Measurements from ENCODE around the gene NLGN2.

Gene NLGN2

GRCh38 chr17:7425756-7426155 lies 18.1 kb downstream of the NLGN2 start:
- DNase-seq (ENCODE audit: extremely low read depth, insufficient read length), result no peak
- Histone ChIP-seq H3K4me3 (replicated peaks; ENCODE audit: low read depth, low read length) (no peak overlapping the region), H3K36me3 (ENCODE audit: control insufficient read depth, insufficient read depth, low read length) (no peaks in the 10 kb centered on the region), H3K27me3 (replicated peaks; ENCODE audit: control insufficient read depth, insufficient read depth, low read length) (no peaks in the 10 kb centered on the region)
- no peak for TF ChIP-seq CTCF (IDR thresholded peaks at IDR 0.05; ENCODE audit: insufficient read depth, low read length, poor library complexity, severe bottlenecking)

GRCh38 chr17:7426203-7426863 lies 18.7 kb downstream of the NLGN2 start:
- no peaks in the 10 kb centered on the region for H3K36me3 ChIP-seq (ENCODE audit: control insufficient read depth, insufficient read depth, low read length)
- TF ChIP-seq CTCF (IDR thresholded peaks at IDR 0.05; ENCODE audit: insufficient read depth, low read length, poor library complexity, severe bottlenecking), result no peak
- no peaks in the 10 kb centered on the region for H3K27me3 ChIP-seq (replicated peaks; ENCODE audit: control insufficient read depth, insufficient read depth, low read length)
- H3K4me3 ChIP-seq (replicated peaks; ENCODE audit: low read depth, low read length), result no peak overlapping the region
- no peak for DNase-seq (ENCODE audit: extremely low read depth, insufficient read length)

- DNase-seq (ENCODE audit: extremely low read depth, insufficient read length), result no peak
- Histone ChIP-seq H3K36me3 (ENCODE audit: control insufficient read depth, insufficient read depth, low read length) (no peaks in the 10 kb centered on the region), H3K27me3 (replicated peaks; ENCODE audit: control insufficient read depth, insufficient read depth, low read length) (no peaks in the 10 kb centered on the region), H3K4me3 (replicated peaks; ENCODE audit: low read depth, low read length) (no peak overlapping the region)
- no peak for TF ChIP-seq CTCF (IDR thresholded peaks at IDR 0.05; ENCODE audit: insufficient read depth, low read length, poor library complexity, severe bottlenecking)
Observed at GRCh38 chr17:7426896-7427489, 19.3 kb downstream of the NLGN2 start.

GRCh38 chr17:7427549-7427948 lies 19.9 kb downstream of the NLGN2 start:
- TF ChIP-seq CTCF (IDR thresholded peaks at IDR 0.05; ENCODE audit: insufficient read depth, low read length, poor library complexity, severe bottlenecking), result no peak
- Histone ChIP-seq H3K36me3 (ENCODE audit: control insufficient read depth, insufficient read depth, low read length) (no peaks in the 10 kb centered on the region), H3K4me3 (replicated peaks; ENCODE audit: low read depth, low read length) (no peak overlapping the region), H3K27me3 (replicated peaks; ENCODE audit: control insufficient read depth, insufficient read depth, low read length) (no peaks in the 10 kb centered on the region)
- DNase-seq (ENCODE audit: extremely low read depth, insufficient read length), result no peak

- TF ChIP-seq CTCF (IDR thresholded peaks at IDR 0.05; ENCODE audit: insufficient read depth, low read length, poor library complexity, severe bottlenecking), result no peak
- no peaks in the 10 kb centered on the region for H3K27me3 ChIP-seq (replicated peaks; ENCODE audit: control insufficient read depth, insufficient read depth, low read length)
- no peak within 1 kb of the TSS for H3K4me3 ChIP-seq (replicated peaks; ENCODE audit: low read depth, low read length)
- DNase-seq (ENCODE audit: extremely low read depth, insufficient read length), result no peak
- no peaks in the 10 kb centered on the region for H3K36me3 ChIP-seq (ENCODE audit: control insufficient read depth, insufficient read depth, low read length)
Observed at GRCh38 chr17:7428557-7428956, 20.9 kb downstream of the NLGN2 start, which contains the start of gene SPEM3. SPEM3 (plus strand) TSS chr17:7428857; CDS start chr17:7428903, 46 bp downstream.
